NOMO-1 treated with dmso at 0.1 percent for 144 hours (cell line): ENCODE results near the gene RBMX.
"Not testable (repeated sequence)": the region's sequence is repeated elsewhere in the genome, so short reads cannot be mapped to it uniquely, and the experiment has no call there.

Source experiments
- DNase-seq: peaks from one replicate; lab custom pipeline; 2025; ENCODE audit not compliant: unreplicated experiment; lab: John Stamatoyannopoulos, UW

The RBMX gene

DNA sequence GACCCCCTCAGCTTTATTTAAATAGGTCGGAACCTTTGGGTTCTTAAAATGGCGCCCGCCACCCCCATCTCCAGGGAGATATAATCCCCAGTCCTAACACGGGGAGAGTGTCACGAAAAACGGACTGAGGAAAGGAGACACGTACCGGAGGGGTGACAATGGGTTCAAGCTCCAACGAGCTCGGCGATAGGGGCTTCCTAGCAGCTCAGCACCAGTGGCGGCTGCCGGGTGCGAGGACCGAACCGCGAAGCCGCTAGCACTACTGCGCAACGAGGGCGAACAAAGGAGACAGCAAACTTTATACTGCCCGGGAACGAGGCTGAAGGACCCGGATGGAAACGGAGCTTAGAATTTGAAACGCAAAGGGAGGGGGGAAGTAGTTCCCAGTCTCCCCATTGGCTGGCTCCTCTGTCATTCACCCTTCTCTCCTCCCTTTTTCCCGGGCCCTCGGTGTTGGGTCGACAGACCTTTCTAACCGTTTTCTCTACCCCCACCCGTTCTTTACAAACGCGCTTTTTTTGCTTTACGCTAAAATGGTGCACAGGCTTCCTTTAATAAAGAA lies at the start of gene RBMX:
Gene RBMX, minus strand, starts transcription at position 274 of the 562 bp plus-strand sequence. CDS start 1,298 bp downstream, outside the sequence.
- DNase-seq: peak; percentile 78

DNA sequence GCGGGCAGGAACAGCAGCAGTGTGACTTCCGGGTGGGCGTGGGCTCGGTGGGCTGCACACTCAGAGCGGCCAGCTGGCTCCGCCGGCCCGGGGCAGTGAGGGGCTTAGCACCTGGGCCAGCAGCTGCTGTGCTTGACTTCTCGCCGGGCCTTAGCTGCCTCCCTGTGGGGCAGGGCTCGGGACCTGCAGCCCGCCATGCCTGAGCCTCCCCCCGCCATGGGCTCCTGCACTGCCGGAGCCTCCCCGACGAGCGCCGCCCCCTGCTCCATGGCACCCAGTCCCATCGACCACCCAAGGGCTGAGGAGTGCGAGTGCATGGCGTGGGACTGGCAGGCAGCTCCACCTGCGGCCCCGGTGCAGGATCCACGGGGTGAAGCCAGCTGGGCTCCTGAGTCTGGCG lies 40.9 kb upstream of the RBMX start:
- DNase-seq: not testable (repeated sequence)

GRCh38 chrX:136920001-136920400 lies 39.5 kb upstream of the RBMX start:
- no peak for DNase-seq

DNA sequence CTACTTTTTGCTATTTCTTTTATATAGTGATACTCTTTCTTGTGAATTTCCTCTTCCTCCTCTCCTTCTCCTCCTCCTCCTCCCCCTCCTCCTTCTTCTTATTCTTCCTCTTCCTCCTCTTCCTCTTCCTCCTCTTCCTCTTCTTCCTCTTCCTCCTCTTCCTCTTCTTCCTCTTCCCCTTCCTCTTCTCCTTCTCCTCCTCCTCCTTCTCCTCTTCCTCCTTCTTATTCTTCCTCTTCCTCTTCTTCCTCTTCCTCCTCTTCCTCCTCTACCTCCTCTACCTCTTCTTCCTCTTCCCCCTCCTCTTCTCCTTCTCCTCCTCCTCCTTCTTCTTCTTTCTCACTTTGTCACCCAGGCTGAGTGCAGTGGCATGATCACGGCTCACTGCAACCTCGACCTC lies 36.3 kb upstream of the RBMX start:
- no peak for DNase-seq

DNA sequence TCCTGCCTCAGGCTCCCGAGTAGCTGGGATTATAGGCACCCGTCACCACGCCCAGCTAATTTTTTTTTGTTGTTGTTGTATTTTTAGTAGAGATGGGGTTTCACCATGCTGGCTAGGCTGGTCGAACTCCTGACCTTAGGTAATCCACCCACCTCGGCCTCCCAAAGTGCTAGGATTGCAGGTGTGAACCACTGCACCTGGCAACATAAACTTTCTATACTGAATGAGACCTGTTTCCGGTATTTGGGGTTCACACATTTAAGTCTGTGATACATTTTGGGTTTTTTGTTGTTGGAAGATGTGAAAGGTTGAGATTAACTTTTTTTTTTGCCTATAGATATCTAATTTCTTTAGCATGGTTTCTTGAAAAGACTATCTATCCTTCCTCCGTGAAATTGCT lies 31.1 kb upstream of the RBMX start:
- not testable (repeated sequence) for DNase-seq

GRCh38 chrX:136911253-136911652 lies 30.7 kb upstream of the RBMX start:
- no peak for DNase-seq

DNA sequence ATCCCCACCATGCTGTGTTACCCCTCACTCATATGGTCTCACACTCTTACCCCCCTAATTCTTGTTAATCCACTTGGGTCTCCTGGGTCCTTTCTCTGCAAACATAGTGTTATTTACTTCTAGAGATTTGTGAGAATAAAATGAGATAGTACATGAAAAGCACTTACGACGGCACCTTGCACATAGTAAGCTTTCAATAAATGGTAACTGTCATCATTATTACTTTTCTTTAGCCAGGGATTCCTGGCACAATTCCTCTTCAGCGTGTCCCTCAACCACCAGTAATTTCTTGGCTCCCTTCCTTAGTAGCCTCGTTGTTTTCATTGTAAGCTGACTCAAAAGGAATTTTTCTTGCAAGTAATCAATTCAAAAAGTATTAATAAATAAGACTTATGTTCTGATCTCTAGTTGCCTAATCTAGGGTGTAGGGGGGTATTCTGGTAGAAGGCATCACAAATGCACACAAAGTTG lies 30.1 kb upstream of the RBMX start:
- no peak for DNase-seq

DNA sequence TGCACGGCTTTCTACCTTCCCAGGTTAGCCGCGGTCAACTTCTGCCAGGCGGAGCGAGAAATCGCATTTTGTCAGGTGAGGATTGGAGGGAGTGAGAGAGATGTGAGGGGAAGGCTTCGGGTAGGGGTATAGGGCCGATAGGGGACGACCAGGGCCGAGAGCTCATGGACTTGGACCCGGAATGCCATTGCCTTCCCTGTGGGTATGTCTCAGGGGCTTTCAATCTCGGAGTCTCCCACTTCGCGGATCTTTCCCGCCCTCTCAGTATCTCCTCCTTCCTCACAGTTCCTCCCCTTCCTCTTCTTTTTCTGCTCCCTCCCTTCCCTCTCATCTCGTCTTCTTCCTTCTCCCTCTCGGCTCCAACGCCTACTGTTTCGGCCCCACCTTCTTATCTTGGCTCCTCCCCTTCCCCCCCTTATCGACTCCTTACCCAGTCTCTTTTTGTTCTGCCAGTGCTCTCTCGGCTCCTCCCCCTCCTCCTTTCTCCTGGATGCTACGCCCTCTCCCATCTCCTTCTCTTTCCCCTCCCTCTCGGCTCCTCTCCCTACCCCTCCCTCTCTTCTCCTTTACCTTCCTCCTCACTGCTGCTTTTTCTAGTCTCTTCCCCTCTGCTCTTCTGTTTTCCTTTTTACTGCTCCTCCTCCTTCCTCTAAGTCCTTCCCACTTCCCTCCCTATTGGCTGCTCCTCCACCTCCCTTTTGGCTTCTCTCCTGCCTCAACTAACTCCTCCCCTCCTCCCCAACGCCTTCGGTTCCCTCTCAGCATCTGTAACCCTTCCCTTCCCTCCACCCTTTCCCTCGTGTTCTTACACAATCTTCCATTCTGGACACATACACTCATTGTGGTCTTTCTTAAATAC lies 29.4 kb upstream of the RBMX start:
- peak; percentile 87 for DNase-seq

- DNase-seq: peak; percentile 77
Observed at GRCh38 chrX:136909119-136909705, 28.7 kb upstream of the RBMX start.

GRCh38 chrX:136907621-136908020 lies 27.1 kb upstream of the RBMX start:
- no peak for DNase-seq

- no peak for DNase-seq
Observed at GRCh38 chrX:136906921-136907510, 26.5 kb upstream of the RBMX start.

DNA sequence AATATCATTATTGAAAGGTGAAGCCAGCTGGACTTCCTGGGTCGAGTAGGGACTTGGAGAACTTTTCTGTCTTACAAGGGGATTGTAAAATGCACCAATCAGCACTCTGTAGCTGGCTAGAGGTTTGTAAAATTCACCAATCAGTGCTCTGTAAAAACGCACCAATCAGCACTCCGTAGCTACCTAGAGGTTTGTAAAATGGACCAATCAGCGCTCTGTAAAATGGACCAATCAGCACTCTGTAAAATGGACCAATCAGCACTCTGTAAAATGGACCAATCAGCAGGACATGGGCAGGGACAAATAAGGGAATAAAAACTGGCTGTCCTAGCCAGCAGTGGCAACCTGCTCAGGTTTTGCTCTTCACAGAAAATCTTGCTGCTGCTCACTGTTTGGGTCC lies 23.5 kb upstream of the RBMX start:
- not testable (repeated sequence) for DNase-seq

DNA sequence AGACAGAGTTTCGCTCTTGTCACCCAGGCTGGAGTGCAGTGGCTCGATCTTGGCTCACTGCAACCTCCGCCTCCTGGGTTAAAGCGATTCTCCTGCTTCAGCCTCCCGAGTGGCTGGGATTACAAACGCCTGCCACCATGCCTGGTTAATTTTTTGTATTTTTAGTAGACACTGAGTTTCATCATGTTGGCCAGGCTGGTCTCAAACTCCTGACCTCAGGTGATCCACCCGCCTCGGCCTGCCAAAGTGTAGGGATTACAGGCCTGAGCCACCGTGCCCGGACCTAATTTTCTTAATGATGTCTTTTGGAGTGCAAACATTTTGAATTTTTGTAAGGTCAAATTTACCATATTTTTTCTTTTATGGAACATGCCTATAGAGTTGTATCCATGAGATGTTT lies 19.5 kb upstream of the RBMX start:
- DNase-seq: not testable (repeated sequence)

GRCh38 chrX:136899221-136899620 lies 18.7 kb upstream of the RBMX start:
- DNase-seq: no peak

DNA sequence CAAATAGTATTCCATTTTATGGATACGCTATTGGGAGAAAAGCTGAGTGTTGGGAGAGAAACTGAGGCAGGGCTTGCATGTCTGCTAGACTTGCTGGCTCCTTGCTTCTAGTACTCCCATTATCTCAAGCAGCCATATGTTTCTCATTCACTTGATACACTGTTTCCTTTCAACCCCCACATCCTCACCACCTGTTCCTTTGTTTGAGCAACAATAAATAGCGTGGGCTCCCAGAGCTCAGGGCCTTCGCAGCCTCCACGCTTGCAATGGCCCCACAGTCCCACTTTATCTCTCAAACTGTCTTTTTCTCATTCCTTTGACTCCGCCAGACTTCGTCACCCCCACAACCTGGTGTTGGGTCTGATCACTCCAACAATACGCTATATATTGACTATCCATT lies 18.2 kb upstream of the RBMX start:
- DNase-seq: not testable (repeated sequence)

GRCh38 chrX:136896121-136896914 lies 15.8 kb upstream of the RBMX start:
- no peak for DNase-seq

GRCh38 chrX:136892412-136892811 lies 11.9 kb upstream of the RBMX start:
- no peak for DNase-seq

- DNase-seq: not testable (repeated sequence)
Observed at GRCh38 chrX:136890596-136890995, 10.1 kb upstream of the RBMX start.

GRCh38 chrX:136889269-136889668 lies 8.7 kb upstream of the RBMX start:
- DNase-seq: no peak

- DNase-seq: no peak
Observed at GRCh38 chrX:136880003-136880451, 498 bp downstream of the RBMX start.
